GM11168 (cell line): ENCODE measurements around the gene DNAI7.

ENCODE experiments used
- in situ Hi-C: fragments of 300-500 bp; cut with MboI; formaldehyde crosslinking; loops from one replicate; pipeline ENCODE4 v1.12.0; 2022; ENCODE audit warnings: low sequenced_read_pairs; ENCODE audit not compliant: unreplicated experiment

Gene DNAI7

GRCh38 chr12:25195056-25195971 lies at the start of gene DNAI7, which contains the start of gene ETFRF1:
Gene DNAI7 (minus strand): TSS chr12:25195160. CDS start chr12:25195078, 82 bp downstream.
Gene ETFRF1 (plus strand): TSS chr12:25195237. CDS start chr12:25203957, 8,720 bp downstream.
- in situ Hi-C loops, result no loop called here

GRCh38 chr12:25243680-25243990 lies 48.7 kb upstream of the DNAI7 start:
- in situ Hi-C loops, result no loop called here

GRCh38 chr12:25242981-25243679 lies 48.2 kb upstream of the DNAI7 start:
- in situ Hi-C loops, result no loop called here

GRCh38 chr12:25241167-25242020 lies 46.4 kb upstream of the DNAI7 start:
- in situ Hi-C loops, result no loop called here

GRCh38 chr12:25236626-25237025 lies 41.7 kb upstream of the DNAI7 start:
- in situ Hi-C loops, result no loop called here

GRCh38 chr12:25236190-25236589 lies 41.2 kb upstream of the DNAI7 start:
- in situ Hi-C loops, result no loop called here

- in situ Hi-C loops, result no loop called here
Observed at GRCh38 chr12:25213338-25213737, 18.4 kb upstream of the DNAI7 start.

- in situ Hi-C loops, result no loop called here
Observed at GRCh38 chr12:25208554-25208953, 13.6 kb upstream of the DNAI7 start.

- in situ Hi-C loops, result no loop called here
Observed at GRCh38 chr12:25207846-25208245, 12.9 kb upstream of the DNAI7 start.

GRCh38 chr12:25207411-25207810 lies 12.5 kb upstream of the DNAI7 start:
- in situ Hi-C loops, result no loop called here

GRCh38 chr12:25202137-25202536 lies 7.2 kb upstream of the DNAI7 start:
- in situ Hi-C loops, result no loop called here

GRCh38 chr12:25200703-25201102 lies 5.7 kb upstream of the DNAI7 start:
- in situ Hi-C loops, result no loop called here

GRCh38 chr12:25197608-25198007 lies 2.6 kb upstream of the DNAI7 start:
- in situ Hi-C loops, result no loop called here

GRCh38 chr12:25194722-25195055 lies 271 bp downstream of the DNAI7 start:
- in situ Hi-C loops, result no loop called here

- in situ Hi-C loops, result no loop called here
Observed at GRCh38 chr12:25194214-25194613, 746 bp downstream of the DNAI7 start.

- in situ Hi-C loops, result no loop called here
Observed at GRCh38 chr12:25190793-25191192, 4.2 kb downstream of the DNAI7 start.

GRCh38 chr12:25189656-25190055 lies 5.3 kb downstream of the DNAI7 start:
- in situ Hi-C loops, result no loop called here

- in situ Hi-C loops, result no loop called here
Observed at GRCh38 chr12:25187781-25188180, 7.2 kb downstream of the DNAI7 start.

GRCh38 chr12:25186788-25187402 lies 8.1 kb downstream of the DNAI7 start:
- in situ Hi-C loops, result no loop called here

GRCh38 chr12:25186038-25186787 lies 8.7 kb downstream of the DNAI7 start:
- in situ Hi-C loops, result no loop called here
